ENCODE measurements around the gene SRGAP3.

The SRGAP3 gene

GRCh38 chr3:9251055-9251786 lies 1.8 kb upstream of the SRGAP3 start:
- no peak for DNase-seq

GRCh38 chr3:9250236-9250635 lies 790 bp upstream of the SRGAP3 start:
- DNase-seq: no peak

- peak; percentile 30 for DNase-seq
Observed at GRCh38 chr3:9248522-9249271, 749 bp downstream of the SRGAP3 start.

DNA sequence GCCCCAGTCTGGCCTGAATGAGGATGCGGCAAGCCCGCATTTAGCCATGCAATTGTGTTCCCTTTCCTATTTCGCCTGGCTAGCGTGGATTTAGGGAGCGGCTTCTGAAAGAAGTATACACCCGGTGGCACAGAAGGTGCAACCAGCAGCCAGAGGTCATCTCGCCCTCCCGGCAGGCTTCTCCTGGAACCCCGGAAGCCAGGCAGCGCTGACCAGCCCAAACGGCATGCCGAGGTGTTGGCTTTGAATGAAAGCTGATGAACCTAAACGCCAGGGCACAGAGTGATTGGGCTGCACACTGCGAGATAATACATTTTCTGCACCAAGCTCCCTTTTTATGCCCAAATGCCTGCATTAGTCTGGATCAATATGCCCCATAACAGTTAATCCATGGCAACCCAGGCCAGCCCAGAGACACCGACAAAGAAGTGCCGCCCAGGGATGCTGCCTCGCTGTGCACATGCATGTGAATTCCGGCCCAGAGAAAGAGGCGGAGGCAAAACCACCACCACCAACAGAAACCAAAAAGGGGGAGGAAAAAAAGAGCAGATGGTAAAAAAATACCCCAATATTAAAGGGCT lies 1.4 kb downstream of the SRGAP3 start:
- no peak for DNase-seq

DNA sequence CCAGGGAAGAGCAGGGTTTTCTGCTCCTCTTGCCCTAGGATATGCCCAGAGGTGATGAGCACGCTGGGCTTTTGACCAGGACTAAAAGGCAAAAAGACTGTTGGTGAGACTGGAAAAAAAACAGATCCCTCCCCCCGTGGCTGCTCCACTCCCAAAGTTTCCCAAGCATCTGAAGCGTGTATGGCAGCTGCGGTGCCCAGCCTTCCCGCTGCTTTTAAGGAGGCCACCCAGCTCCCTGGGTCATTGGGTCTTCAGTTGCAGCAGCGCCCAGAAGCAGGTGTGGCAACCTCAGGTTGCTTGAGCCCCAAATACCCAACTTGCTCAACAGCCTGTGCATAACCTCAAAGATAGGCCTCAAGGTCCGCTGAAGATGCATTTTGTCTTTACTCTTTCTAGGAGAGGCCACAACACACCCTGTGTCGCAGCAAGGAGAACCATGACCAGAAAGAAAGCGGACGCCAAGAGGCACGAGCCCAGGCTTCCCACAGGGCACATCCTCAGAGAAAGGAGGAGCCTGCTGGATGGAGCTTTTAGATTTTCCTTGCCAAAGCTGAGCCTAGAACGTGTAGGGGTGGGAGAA lies 2.0 kb downstream of the SRGAP3 start:
- no peak for DNase-seq

DNA sequence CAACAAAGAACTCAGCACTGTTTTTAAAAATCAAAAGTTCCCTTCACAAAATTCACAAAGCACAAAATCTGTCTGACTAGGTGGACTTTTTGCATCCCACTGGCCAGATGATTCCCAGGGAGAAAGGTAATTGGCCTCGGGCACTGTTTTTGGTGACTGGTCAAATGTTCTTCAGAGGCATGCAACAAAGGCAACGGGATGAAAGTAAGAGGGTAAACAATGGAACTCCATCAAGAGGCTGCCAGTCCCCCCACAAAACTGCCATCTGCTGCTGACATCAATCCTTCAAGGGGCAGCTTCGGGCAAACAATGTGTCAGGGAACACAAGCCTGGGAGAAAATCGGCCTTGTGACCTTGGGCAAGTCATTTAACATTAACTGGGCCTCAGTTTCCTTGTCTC lies 3.3 kb downstream of the SRGAP3 start:
- no peak for DNase-seq

- DNase-seq: no peak
Observed at GRCh38 chr3:9244495-9245183, 4.8 kb downstream of the SRGAP3 start.

DNA sequence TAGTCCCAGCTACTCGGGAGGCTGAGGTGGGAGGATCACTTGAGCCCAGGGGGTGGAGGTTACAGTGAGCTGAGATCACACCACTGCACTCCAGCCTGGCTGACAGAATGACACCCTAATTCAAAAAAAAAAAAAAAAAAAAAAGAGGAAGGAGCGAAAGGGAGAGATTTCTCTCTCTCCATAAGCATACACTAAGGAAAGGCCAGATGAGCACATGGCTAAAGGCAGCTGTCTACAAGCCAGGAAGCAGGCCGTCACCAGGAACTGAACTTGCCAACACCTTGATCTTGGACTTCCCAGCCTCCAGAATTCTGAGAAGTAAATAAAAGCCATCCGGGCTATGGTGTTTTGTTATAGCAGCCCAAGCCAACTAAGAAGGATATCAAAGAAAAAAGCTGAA lies 7.5 kb downstream of the SRGAP3 start:
- no peak for DNase-seq

DNA sequence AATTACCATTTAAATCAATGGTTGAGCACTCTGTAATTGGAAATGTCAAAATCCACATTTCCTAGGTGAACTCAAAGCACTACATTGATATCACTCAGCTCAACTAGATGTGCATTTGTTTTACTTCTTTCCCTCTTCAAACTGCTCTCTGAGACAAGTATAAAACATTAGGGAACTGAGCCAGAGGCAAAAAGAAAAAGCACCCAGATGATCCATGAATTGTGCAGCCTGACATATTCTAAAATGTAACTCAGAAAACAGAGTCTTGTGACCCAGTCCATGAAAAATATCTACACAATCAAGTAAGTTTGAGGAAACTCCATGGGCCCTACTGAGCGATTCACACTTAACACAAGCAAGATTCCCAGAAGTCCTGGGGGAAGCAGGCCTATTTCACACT lies 9.8 kb downstream of the SRGAP3 start:
- no peak for DNase-seq

GRCh38 chr3:9238721-9239295 lies 10.6 kb downstream of the SRGAP3 start:
- no peak for DNase-seq

GRCh38 chr3:9238276-9238675 lies 11.2 kb downstream of the SRGAP3 start:
- DNase-seq: no peak

- DNase-seq: no peak
Observed at GRCh38 chr3:9233814-9234600, 15.4 kb downstream of the SRGAP3 start.

GRCh38 chr3:9233101-9233500 lies 16.3 kb downstream of the SRGAP3 start:
- no peak for DNase-seq

GRCh38 chr3:9231937-9232336 lies 17.5 kb downstream of the SRGAP3 start:
- no peak for DNase-seq

GRCh38 chr3:9231471-9231870 lies 18.0 kb downstream of the SRGAP3 start:
- DNase-seq: no peak

GRCh38 chr3:9231006-9231405 lies 18.4 kb downstream of the SRGAP3 start:
- DNase-seq: no peak

DNA sequence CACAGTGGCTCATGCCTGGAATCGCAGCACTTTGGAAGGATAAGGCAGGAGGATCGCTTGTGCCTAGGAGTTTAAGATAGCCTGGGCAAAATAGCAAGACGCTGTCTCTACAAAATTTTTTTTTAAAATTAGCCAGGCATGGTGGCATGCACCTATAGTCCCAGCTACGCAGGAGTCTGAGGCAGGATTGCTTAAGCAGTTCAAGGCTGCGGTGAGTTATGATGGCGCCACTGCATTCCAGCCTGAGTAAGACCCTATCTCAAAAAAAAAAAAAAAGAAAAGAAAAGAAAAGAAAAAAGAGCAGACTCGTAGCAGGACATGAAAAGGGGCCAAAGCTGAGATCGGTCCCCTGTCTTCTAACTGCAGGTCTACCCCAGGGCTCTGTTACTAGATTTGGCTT lies 18.9 kb downstream of the SRGAP3 start:
- DNase-seq: no peak

DNA sequence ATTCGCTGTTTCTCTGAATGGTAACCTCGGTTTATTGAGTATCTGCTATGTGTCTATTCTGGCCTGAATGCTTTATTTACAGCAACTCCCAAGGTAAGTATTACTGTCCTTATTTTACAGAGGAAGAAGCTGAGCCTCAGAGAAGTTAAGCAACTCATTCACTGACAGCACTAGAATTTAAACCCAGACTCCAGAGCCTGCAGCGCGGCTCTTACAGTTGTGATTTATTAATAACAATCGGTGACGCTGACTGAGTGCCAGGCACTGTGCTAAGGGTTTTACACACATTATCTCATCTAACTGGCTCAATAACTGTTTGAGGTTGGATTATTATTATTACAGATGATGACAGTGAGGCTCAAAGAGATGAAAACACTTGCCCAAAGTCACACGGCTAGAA lies 19.6 kb downstream of the SRGAP3 start:
- no peak for DNase-seq

DNA sequence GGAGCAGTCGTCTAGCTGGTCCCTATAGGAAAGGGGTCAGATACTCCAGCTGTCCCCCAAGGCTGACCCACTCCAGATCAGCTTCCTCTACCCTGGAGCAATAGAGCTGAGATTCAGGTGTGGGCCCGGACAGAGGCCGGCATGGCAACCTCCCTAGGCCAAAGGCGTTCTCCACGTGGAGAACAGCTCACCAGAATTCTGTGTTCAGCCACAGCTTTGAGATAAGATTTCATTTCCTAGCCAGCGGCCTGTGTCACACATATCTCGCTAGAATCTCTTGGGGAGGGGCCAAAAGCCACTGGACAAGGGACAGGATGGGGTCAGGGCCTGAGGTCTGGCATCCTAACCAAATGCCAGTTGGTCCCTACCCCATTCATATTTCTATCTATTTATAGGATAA lies 20.1 kb downstream of the SRGAP3 start:
- no peak for DNase-seq

DNA sequence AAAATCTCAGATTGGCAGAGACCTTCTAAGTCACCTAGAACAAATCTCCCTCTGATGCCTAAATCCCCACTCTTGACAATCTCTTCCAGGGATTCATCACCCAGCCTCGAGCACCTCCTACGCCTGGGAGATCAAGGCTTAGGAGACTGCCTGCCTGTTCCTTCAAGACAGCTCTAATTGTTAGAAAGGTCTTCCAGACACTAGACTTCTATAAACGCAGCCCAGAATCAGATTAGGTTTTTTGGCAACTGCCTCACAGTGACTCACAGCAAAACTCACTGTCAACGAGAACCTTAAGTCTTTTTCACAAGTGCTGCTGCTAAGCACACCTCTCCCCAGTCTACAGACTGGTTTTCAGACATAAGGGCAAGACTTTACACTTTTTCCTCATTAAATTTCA lies 23.1 kb downstream of the SRGAP3 start:
- DNase-seq: no peak

DNA sequence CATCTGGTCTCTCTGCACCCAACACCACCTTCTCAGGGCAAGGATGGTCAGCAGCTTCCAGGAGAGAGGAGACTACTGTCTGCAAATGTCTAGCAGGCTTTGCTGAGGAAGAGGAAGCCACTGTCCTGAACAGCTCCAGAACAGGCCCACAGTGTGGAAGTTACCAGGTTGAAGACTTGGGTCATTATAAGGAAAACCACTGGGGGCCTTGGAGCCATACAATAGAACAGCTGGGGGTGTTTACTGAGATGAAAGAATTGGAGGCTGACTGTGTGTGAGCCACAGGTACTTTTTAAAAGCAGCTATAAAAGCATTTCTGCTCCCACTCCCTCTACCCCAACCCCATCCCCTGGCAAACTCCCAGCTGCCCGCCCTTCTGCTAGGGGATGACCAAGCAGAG lies 24.2 kb downstream of the SRGAP3 start:
- DNase-seq: no peak

DNA sequence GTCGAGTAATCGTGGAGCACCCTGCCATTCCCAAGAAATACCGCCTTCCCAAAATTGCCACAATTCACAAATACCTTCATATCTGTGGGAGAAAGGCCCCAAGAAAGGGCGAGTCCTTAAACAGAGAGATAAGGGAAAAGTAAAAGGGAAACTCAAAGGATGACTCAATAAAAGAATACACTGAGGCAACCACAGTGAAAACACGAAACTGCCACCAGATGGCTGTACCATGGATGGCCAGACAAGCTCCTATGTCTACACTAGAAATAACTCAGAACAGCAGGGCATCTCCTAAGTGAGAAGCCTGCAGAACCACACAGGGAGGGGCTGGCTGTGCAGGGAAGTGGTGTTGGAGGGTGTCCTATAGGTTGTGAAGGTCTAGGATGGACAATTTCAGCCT lies 25.0 kb downstream of the SRGAP3 start:
- DNase-seq: no peak

Measured in NCI-H2171 (cell line).